Common myeloid progenitor, CD34-positive (primary cell): ENCODE data around the gene KDM3B.
A peak's percentile ranks its signal among the peaks of the same experiment; 100 is the strongest.

Experiments
- CTCF ChIA-PET: fragments of 350-600 bp; sonication (Branson Sonifier 250); formaldehyde crosslinking; loops from one replicate; lab custom pipeline; 2021; ENCODE audit warnings: antibody characterized with exemption; lab: Charles Lee
- POLR2A ChIA-PET: fragments of 350-600 bp; sonication (Branson Sonifier 250); formaldehyde crosslinking; loops from one replicate; lab custom pipeline; 2021; ENCODE audit warnings: antibody characterized with exemption; lab: Charles Lee
- DNase-seq, 3 donors: peaks; one replicate each; pipeline versions ENCODE4 v3.0.0 to v3.0.0-alpha.2; 2013
- H3K27ac ChIP-seq, 2 experiments: 1 replicate in 1 of 2; 2 replicates in 1 of 2; pipeline ENCODE4 v1.7.0; 2013; ENCODE audit warnings: inconsistent platforms in 2 of 2, low read length in 2 of 2, mild to moderate bottlenecking in 2 of 2, low read depth in 1 of 2, moderate library complexity in 1 of 2; ENCODE audit not compliant: severe bottlenecking in 2 of 2, insufficient read depth in 1 of 2, poor library complexity in 1 of 2
- H3K27me3 ChIP-seq, 5 experiments: replicated peaks in 2 of 5; 1 replicate in 3 of 5; 2 replicates in 2 of 5; pipeline versions ENCODE4 v1.6.1 to v1.7.0; 2013; ENCODE audit warnings: low read length in 4 of 5, mild to moderate bottlenecking in 2 of 5, moderate library complexity in 2 of 5, inconsistent platforms in 1 of 5; ENCODE audit not compliant: insufficient read depth in 5 of 5, control insufficient read depth in 4 of 5
- H3K36me3 ChIP-seq, 4 experiments: 1 replicate in 2 of 4; 2 replicates in 2 of 4; pipeline versions ENCODE4 v1.6.1 to v1.7.0; 2013; ENCODE audit warnings: low read length in 3 of 4, control low read depth in 1 of 4, mild to moderate bottlenecking in 1 of 4; ENCODE audit not compliant: control insufficient read depth in 4 of 4, insufficient read depth in 4 of 4
- H3K4me1 ChIP-seq, 4 experiments: 1 replicate in 3 of 4; 2 replicates in 1 of 4; pipeline versions ENCODE4 v1.6.1 to v1.7.1; 2013; ENCODE audit warnings: low read length in 3 of 4, mild to moderate bottlenecking in 3 of 4, control low read depth in 1 of 4, inconsistent platforms in 1 of 4, moderate library complexity in 1 of 4; ENCODE audit not compliant: control insufficient read depth in 4 of 4, insufficient read depth in 4 of 4; ENCODE audit errors: control extremely low read depth in 1 of 4
- H3K4me3 ChIP-seq, 7 experiments: 1 replicate in 4 of 7; 2 replicates in 3 of 7; pipeline versions ENCODE4 v1.5.1 to v1.7.0; 2013; ENCODE audit warnings: mild to moderate bottlenecking in 7 of 7, low read length in 6 of 7, moderate library complexity in 6 of 7, inconsistent platforms in 2 of 7, low read depth in 2 of 7, control low read depth in 1 of 7; ENCODE audit not compliant: insufficient read depth in 4 of 7, control insufficient read depth in 1 of 7; ENCODE audit errors: extremely low read depth in 1 of 7
- H3K9me3 ChIP-seq, 5 experiments: 1 replicate in 4 of 5; 2 replicates in 1 of 5; pipeline versions ENCODE4 v1.6.1 to v1.7.1; 2013; ENCODE audit warnings: low read length in 4 of 5, mild to moderate bottlenecking in 2 of 5, inconsistent platforms in 1 of 5, low read depth in 1 of 5, moderate library complexity in 1 of 5; ENCODE audit not compliant: control insufficient read depth in 4 of 5, insufficient read depth in 2 of 5; ENCODE audit errors: control extremely low read depth in 1 of 5
- WGBS: methylation state at CpG from one replicate; pipeline ENCODE4 v1.1.5; 2013; ENCODE audit not compliant: insufficient coverage; 5-methylcytosine and 5-hydroxymethylcytosine counted together

Gene KDM3B

GRCh38 chr5:138449501-138450239, 97.2 kb downstream of the KDM3B start:
- DNase-seq, result peak; percentile 65 to 82 (median 79)
- H3K4me3 ChIP-seq, result peak overlapping the region in 1 of 7 experiments; percentile 57
- H3K9me3 ChIP-seq, result no peaks in the 10 kb centered on the region
- no peaks in the 10 kb centered on the region for H3K36me3 ChIP-seq
- H3K4me1 ChIP-seq, result peaks cover 0 to 7% (median 3%) of the 10 kb centered on the region in 4 experiments
- no peak overlapping the region for H3K27ac ChIP-seq
- no peaks in the 10 kb centered on the region for H3K27me3 ChIP-seq
- POLR2A ChIA-PET, result interaction anchor here (0.9 to 1.6 kb wide), 4 partner anchors 11 to 118 kb away, joined by 3 to 6 read pairs (median 4); partner anchors contain the start of genes CDC25C, EGR1 and REEP2
- 14% methylated on average over 18 of the region's 22 CpGs for WGBS
- CTCF ChIA-PET, result interaction anchor here (0.5 to 29.7 kb wide), 20 partner anchors 10 to 470 kb away, joined by 3 to 494 read pairs (median 5); partner anchors contain the start of genes BRD8, CDC25C, EGR1 and KIF20A

GRCh38 chr5:138450971-138451370, 98.5 kb downstream of the KDM3B start:
- CTCF ChIA-PET, result interaction anchor here (1.0 to 29.7 kb wide), 6 partner anchors 11 to 99 kb away, joined by 3 to 494 read pairs (median 26); partner anchors contain the start of genes EGR1, KDM3B and REEP2
- H3K27ac ChIP-seq, result no peak overlapping the region
- H3K9me3 ChIP-seq, result no peaks in the 10 kb centered on the region
- 100% methylated on average over 3 of the region's 5 CpGs for WGBS
- no peaks in the 10 kb centered on the region for H3K27me3 ChIP-seq
- peaks cover 0 to 7% (median 3%) of the 10 kb centered on the region in 4 experiments for H3K4me1 ChIP-seq
- H3K36me3 ChIP-seq, result no peaks in the 10 kb centered on the region
- no peak for DNase-seq
- H3K4me3 ChIP-seq, result no peak overlapping the region
- POLR2A ChIA-PET, result interaction anchor here (1.3 kb wide), 1 partner anchor 14 kb away, joined by 4 read pairs; the partner anchor contains the start of gene EGR1

GRCh38 chr5:138452720-138453119, 100.2 kb downstream of the KDM3B start:
- H3K4me3 ChIP-seq, result no peak overlapping the region
- H3K4me1 ChIP-seq, result peaks cover 0 to 15% (median 6%) of the 10 kb centered on the region in 4 experiments
- no peaks in the 10 kb centered on the region for H3K27me3 ChIP-seq
- no peaks in the 10 kb centered on the region for H3K36me3 ChIP-seq
- ChIA-PET POLR2A (no interaction called here), CTCF (interaction anchor here (0.6 to 29.7 kb wide), 4 partner anchors 9 to 808 kb away, joined by 3 to 494 read pairs (median 73); partner anchors contain the start of gene EGR1)
- H3K9me3 ChIP-seq, result no peaks in the 10 kb centered on the region
- no peak overlapping the region for H3K27ac ChIP-seq
- WGBS, result 100% methylated on average over 3 of the region's 6 CpGs
- no peak for DNase-seq

- CTCF ChIA-PET, result interaction anchor here (13.0 to 29.7 kb wide), 2 partner anchors 9 to 45 kb away, joined by 143 to 494 read pairs; partner anchors contain the start of gene EGR1
These were observed 101.1 kb downstream of the KDM3B start for GRCh38 chr5:138453590-138453989.

GRCh38 chr5:138454121-138454520, 101.6 kb downstream of the KDM3B start:
- ChIA-PET CTCF (interaction anchor here (13.0 to 29.7 kb wide), 2 partner anchors 8 to 45 kb away, joined by 143 to 494 read pairs; partner anchors contain the start of gene EGR1), POLR2A (no interaction called here)
- Histone ChIP-seq H3K4me1 (peaks cover 0 to 29% (median 19%) of the 10 kb centered on the region in 4 experiments), H3K36me3 (no peaks in the 10 kb centered on the region), H3K9me3 (no peaks in the 10 kb centered on the region), H3K27ac (no peak overlapping the region), H3K27me3 (no peaks in the 10 kb centered on the region), H3K4me3 (no peak overlapping the region)
- WGBS, result 93% methylated on average over 7 of the region's 8 CpGs
- no peak for DNase-seq

More at GRCh38 chr5:138453590-138453989, 101.1 kb downstream of the KDM3B start:
- WGBS, result 91% methylated on average over 13 of the region's 13 CpGs
- POLR2A ChIA-PET, result no interaction called here
- Histone ChIP-seq H3K27ac (no peak overlapping the region), H3K9me3 (no peaks in the 10 kb centered on the region), H3K4me1 (peaks cover 0 to 23% (median 14%) of the 10 kb centered on the region in 4 experiments), H3K4me3 (no peak overlapping the region), H3K27me3 (no peaks in the 10 kb centered on the region), H3K36me3 (no peaks in the 10 kb centered on the region)
- DNase-seq, result no peak

GRCh38 chr5:138455232-138455930, 102.9 kb downstream of the KDM3B start:
- Histone ChIP-seq H3K4me1 (peaks cover under 1 to 34% (median 27%) of the 10 kb centered on the region in 4 experiments), H3K27me3 (no peaks in the 10 kb centered on the region), H3K27ac (no peak overlapping the region), H3K9me3 (no peaks in the 10 kb centered on the region), H3K4me3 (no peak overlapping the region), H3K36me3 (no peaks in the 10 kb centered on the region)
- ChIA-PET CTCF (interaction anchor here (0.7 to 29.7 kb wide), 5 partner anchors 7 to 92 kb away, joined by 3 to 494 read pairs (median 7); partner anchors contain the start of gene EGR1), POLR2A (no interaction called here)
- DNase-seq, result no peak
- 93% methylated on average over 7 of the region's 11 CpGs for WGBS
